ENCODE measurements around the gene TTN. TPM values are rescaled to one million over a fixed set of nuclear protein-coding genes. Genes with fewer than 3 reads are reported as not detected.
A peak's percentile ranks its signal among the peaks of the same experiment; 100 is the strongest.

TTN gene
- total RNA-seq, 2 experiments from 2014 or later: 0.02 to 0.19 TPM

- Histone ChIP-seq H3K36me3 (ENCODE audit: insufficient read depth, low read length) (no peaks in the 10 kb centered on the region), H3K9me3 (ENCODE audit: low read length) (no peaks in the 10 kb centered on the region), H3K4me3 (ENCODE audit: low read depth, low read length, poor library complexity, severe bottlenecking) (no peak overlapping the region), H2AFZ (ENCODE audit: low read length) (no peak overlapping the region), H3K4me1 (ENCODE audit: insufficient read depth, low read length, poor library complexity, severe bottlenecking) (no peaks in the 10 kb centered on the region), H3K9me2 (ENCODE audit: insufficient read depth, low read length) (no peaks in the 10 kb centered on the region), H4K20me1 (ENCODE audit: insufficient read depth, low read length) (no peaks in the 10 kb centered on the region), H3K79me2 (ENCODE audit: insufficient read depth, low read depth, low read length) (no peaks in the 10 kb centered on the region), H3K27ac (ENCODE audit: low read depth, low read length, poor library complexity, severe bottlenecking) (no peak overlapping the region), H3K4me2 (ENCODE audit: low read length) (no peak overlapping the region)
- CTCF ChIA-PET (ENCODE audit: unreplicated experiment): no interaction called here
- POLR2A ChIA-PET: no interaction called here
- intact Hi-C loops (cut with micrococcal nuclease; ENCODE audit: unreplicated experiment): no loop called here
- TF ChIP-seq EZH2phosphoT487 (IDR thresholded peaks at IDR 0.05; ENCODE audit: borderline replicate concordance, low read depth, low read length) (no peak), CTCF (conservative IDR thresholded peaks at IDR 0.05; ENCODE audit: low read length) (no peak)
- BruUV-seq (replicated peaks): no TSS peak
- DNase-seq (ENCODE audit: low spot score): no peak
Measured at GRCh38 chr2:178702361-178702760, 104.9 kb downstream of the TTN start.

GRCh38 chr2:178700922-178701342 lies 106.3 kb downstream of the TTN start:
- DNase-seq (ENCODE audit: low spot score): peak; percentile 36

More at GRCh38 chr2:178700922-178701342, 106.3 kb downstream of the TTN start:
- TF ChIP-seq EZH2phosphoT487 (IDR thresholded peaks at IDR 0.05; ENCODE audit: borderline replicate concordance, low read depth, low read length) (no peak), CTCF (conservative IDR thresholded peaks at IDR 0.05; ENCODE audit: low read length) (peak; percentile 96)
- Histone ChIP-seq H2AFZ (ENCODE audit: low read length) (no peak overlapping the region), H3K4me2 (ENCODE audit: low read length) (no peak overlapping the region), H3K4me1 (ENCODE audit: insufficient read depth, low read length, poor library complexity, severe bottlenecking) (no peaks in the 10 kb centered on the region), H3K9me3 (ENCODE audit: low read length) (no peaks in the 10 kb centered on the region), H3K4me3 (ENCODE audit: low read depth, low read length, poor library complexity, severe bottlenecking) (no peak overlapping the region), H4K20me1 (ENCODE audit: insufficient read depth, low read length) (no peaks in the 10 kb centered on the region), H3K9me2 (ENCODE audit: insufficient read depth, low read length) (no peaks in the 10 kb centered on the region), H3K36me3 (ENCODE audit: insufficient read depth, low read length) (no peaks in the 10 kb centered on the region), H3K79me2 (ENCODE audit: insufficient read depth, low read depth, low read length) (no peaks in the 10 kb centered on the region), H3K27ac (ENCODE audit: low read depth, low read length, poor library complexity, severe bottlenecking) (no peak overlapping the region)
- CTCF ChIA-PET (ENCODE audit: unreplicated experiment): interaction anchor here (1.1 kb wide), 1 partner anchor 10 kb away, joined by 4 read pairs; no protein-coding TSS in a partner anchor
- no TSS peak for BruUV-seq (replicated peaks)
- POLR2A ChIA-PET: interaction anchor here (0.6 to 0.8 kb wide), 3 partner anchors 24 to 952 kb away, joined by 3 read pairs; no protein-coding TSS in a partner anchor
- intact Hi-C loops (cut with micrococcal nuclease; ENCODE audit: unreplicated experiment): no loop called here
